ENCODE data around the gene ANKRD36C. TPM values are rescaled to one million over a fixed set of nuclear protein-coding genes. Genes with fewer than 3 reads are reported as not detected.
"Not testable (repeated sequence)": the region's sequence is repeated elsewhere in the genome, so short reads cannot be mapped to it uniquely, and the experiment has no call there.

Gene ANKRD36C
- total RNA-seq = 4.6 and 12.8 TPM in 2 replicates

DNA sequence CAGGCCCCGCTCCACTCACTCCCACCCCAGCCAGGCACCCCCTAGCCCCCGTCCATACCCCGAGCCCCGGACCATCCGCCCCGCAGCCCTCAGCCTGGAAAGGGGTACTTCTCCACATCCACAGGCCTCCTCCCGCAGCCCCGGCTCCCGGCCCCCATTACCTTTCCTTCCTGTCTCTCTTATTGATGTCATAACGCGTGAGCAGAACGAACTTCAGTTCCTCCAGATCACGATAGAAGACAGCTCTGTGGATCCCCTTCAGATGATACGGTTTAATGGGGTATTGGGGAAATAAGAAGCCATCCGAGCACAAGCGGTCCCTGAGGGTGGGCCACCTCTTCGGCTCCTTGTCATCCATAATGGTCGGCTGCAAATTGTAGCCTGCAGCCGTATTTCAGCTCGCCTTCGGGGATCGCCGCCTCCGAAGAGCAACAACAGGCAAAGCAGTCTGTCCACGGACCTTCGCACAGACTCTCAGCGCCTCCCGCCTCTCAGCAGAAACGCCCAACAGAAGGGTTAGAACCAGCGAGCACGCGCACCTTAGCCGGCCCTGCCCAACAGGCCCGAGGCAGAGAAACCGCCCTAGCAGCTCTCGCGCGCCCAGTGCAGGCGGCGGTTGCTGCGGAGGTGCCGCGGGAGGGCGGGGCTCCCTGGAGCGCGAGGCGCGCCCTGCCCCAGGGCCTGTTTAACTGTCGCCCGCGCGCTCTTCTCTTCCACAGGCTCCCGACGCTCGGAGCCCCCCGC, at the start of gene ANKRD36C:
TSS of gene ANKRD36C (minus strand) at position 474 of the 744 bp plus-strand sequence. CDS start at position 358, 116 bp downstream.
- peak; percentile 4 for DNase-seq (ENCODE audit: low read depth)
- peak within 1 kb of the TSS; percentile 84 for H3K4me3 ChIP-seq (ENCODE audit: low read depth, low read length)

DNA sequence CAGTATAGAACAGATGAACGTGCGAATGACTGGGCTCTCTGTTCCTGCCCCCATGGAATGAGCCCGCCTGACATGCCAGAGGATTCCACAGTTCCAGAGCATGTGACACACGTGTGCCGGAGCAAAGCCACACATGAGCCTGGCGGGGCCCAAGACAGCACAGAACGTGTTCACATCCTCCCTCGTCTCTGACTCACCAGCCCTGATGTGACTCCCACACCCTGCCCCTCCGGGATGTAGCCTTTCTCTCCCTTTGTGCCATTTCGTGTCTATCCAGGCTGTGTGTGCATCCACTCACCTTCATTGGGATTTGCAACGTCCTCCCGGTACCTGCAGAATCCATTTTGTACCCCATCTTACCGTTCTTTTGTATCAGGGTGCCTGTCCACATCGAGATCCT, 43.9 kb upstream of the ANKRD36C start:
- H3K4me3 ChIP-seq (ENCODE audit: low read depth, low read length); DNase-seq (ENCODE audit: low read depth): not testable (repeated sequence)

DNA sequence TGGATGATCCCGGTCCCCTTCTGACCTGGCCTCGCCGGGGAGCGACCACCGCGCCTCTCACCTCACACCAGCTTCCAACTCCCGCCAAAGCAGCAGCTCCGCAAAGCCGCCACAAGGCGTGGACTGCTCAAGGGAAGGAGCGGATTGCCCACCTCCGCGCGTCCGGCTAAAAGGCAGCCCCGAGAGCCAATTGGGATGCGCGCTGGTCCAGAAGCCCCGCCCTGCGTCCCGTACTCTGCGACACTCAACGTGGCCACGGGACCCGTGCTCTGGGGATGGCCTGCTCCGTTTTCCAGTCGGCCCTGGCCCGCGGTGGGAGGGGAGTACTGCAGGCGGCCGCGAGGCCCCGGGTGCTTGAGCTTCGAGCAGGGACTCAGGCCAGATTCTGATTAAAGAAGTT, 43.2 kb upstream of the ANKRD36C start, which contains the start of gene GPAT2:
TSS of gene GPAT2 (minus strand) at position 125 of the 400 bp plus-strand sequence. CDS start 2,557 bp downstream, outside the sequence.
- not testable (repeated sequence) for DNase-seq (ENCODE audit: low read depth); H3K4me3 ChIP-seq (ENCODE audit: low read depth, low read length)

DNA sequence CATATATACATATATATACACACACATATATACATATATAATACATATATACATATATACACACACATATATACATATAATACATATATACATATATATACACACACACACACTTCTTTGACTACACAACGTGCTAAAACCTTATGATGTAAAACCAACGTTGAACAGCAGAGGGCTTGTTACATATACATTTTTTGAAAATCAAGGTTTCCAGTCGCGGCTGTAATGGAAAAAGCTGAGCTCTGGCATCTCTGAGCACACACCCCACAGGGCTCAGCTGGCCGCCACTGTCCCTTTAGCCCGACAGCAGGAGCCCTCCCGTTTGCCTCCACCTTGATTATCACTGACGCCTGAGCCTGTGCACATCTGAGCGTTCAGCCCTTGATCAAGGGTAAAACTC, 42.4 kb upstream of the ANKRD36C start:
- H3K4me3 ChIP-seq (ENCODE audit: low read depth, low read length) = not testable (repeated sequence)

DNA sequence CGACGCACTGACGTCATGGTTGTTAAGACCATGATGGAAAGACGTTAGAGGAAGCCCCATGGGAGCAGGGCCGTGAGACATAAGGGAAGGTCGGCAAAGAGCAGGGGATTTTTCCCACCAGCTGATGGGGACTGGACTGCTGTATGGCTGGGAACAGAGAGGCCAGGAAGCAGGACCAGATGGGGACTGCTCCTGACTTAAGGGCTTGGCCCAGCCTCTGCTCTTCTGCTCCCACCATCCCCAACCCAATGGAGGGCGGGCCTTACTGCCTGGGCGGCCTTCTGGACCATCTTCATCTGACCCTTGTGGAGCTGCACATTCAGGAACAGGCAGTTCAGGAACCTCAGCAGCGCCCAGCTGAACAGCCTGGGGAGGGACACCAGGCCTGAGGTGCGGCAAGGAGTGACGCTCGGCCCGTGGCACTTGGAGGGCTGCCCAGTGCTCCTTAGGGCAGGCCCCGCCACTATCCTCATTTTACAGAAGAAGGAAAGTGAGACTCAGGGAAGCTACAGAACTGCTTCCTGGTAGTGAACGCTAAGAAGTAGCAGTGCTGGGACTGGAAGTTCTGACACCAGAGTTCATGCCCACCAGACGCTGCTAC, 36.2 kb upstream of the ANKRD36C start:
- not testable (repeated sequence) for DNase-seq (ENCODE audit: low read depth); H3K4me3 ChIP-seq (ENCODE audit: low read depth, low read length)

More for the DNA sequence above, 42.4 kb upstream of the ANKRD36C start:
- DNase-seq (ENCODE audit: low read depth) = not testable (repeated sequence)

DNA sequence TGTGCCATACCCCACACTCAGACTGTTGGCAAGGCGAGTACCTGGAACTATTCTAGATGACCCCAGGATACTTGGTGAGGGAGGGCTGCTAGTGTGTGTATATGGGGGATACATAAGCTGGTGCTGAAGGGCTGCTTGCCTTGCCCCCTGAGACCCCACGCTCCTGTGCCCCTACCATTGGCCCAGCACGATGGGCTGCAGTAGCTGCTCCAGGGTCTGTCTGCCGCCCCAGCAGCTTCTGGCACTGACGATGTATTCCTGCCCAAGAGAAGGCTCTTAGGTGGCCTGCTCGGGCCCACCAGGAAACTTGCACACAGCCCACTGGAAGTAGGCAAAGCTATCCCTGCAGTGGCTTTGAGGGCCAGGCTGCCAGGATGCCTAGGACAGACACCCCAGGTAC, 34.1 kb upstream of the ANKRD36C start:
- not testable (repeated sequence) for H3K4me3 ChIP-seq (ENCODE audit: low read depth, low read length); DNase-seq (ENCODE audit: low read depth)

DNA sequence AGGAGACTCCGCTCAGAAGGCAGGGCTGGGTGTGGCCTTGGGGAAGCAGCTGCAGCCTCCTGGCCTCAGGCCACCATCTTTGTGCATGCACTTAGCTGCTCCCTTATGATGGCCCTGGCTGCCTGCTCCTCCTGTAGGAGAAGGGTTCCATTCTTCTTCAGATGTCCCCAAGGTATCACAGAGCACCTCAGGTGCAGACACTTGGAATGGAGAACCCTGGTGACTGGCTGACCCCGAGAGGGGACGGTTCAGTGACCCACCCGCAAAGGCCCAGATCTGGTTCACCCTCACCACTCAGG, 33.5 kb upstream of the ANKRD36C start:
- DNase-seq (ENCODE audit: low read depth) = no peak
- H3K4me3 ChIP-seq (ENCODE audit: low read depth, low read length) = no peak overlapping the region
- TF ChIP-seq, protein P1, sequence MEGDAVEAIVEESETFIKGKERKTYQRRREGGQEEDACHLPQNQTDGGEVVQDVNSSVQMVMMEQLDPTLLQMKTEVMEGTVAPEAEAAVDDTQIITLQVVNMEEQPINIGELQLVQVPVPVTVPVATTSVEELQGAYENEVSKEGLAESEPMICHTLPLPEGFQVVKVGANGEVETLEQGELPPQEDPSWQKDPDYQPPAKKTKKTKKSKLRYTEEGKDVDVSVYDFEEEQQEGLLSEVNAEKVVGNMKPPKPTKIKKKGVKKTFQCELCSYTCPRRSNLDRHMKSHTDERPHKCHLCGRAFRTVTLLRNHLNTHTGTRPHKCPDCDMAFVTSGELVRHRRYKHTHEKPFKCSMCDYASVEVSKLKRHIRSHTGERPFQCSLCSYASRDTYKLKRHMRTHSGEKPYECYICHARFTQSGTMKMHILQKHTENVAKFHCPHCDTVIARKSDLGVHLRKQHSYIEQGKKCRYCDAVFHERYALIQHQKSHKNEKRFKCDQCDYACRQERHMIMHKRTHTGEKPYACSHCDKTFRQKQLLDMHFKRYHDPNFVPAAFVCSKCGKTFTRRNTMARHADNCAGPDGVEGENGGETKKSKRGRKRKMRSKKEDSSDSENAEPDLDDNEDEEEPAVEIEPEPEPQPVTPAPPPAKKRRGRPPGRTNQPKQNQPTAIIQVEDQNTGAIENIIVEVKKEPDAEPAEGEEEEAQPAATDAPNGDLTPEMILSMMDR (conservative IDR thresholded peaks at IDR 0.05; ENCODE audit: low read depth, low read length) = no peak

DNA sequence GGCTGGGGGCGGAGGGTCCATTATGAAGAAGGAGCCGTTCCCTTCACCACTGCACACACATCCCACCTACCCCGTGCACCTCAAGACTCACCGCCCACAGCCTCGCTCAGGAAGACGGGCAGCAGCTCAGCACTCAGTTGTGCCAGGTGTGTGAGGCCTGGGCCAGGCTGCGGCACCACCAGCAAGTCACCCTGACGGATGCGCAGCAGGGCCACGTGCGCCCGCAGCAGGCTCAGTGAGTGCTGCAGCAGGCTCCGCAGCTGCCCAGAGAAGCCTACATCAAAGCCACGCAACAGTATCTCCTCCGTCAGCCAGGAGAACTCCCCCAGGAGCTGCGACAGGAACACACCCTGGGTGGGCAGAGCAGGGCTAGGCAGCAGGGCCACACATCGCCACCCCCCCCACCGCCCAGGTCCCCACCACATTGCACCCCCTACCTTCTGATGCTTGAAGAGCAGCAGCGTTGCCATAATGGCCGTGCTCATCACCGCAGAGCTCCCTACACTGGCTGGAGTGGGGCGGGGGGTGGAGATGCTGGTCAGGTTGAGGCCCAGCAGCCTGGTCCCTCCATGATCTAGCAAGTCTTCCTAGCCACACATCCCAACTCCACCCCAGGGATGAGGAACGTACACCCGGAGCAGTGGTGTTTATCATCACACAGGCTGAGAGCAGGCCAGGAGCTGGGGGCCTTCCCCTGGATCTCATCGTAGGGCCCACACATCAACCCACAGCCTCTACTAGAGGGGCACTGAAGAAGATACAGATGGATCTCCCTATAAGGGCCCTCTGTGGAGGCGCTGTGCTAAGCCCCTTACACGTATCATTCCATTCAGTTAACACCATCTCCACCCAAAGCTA, 32.9 kb upstream of the ANKRD36C start:
- no peak overlapping the region for H3K4me3 ChIP-seq (ENCODE audit: low read depth, low read length)
- DNase-seq (ENCODE audit: low read depth) = no peak
- TF ChIP-seq, protein P1 (conservative IDR thresholded peaks at IDR 0.05; ENCODE audit: low read depth, low read length) = no peak

DNA sequence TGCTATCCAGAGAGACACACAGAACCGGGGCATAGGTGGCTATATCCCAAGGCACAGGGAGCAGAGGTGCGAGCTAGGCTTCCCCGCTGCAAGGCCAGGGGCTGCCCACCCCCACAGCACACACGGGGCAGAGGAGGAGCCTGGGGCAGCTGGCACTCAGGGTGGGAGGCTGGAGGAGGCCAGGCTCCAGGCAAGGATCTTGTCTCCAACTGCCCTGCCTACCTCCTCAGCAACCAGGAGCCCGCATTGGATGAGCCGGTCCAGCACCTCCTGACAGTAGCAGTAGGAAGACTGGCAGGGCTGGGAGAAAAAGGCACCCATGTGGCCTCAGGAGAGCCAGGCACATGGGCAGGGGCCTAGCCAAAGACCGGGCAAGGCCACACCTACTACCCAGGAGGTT, 32.1 kb upstream of the ANKRD36C start:
- not testable (repeated sequence) for H3K4me3 ChIP-seq (ENCODE audit: low read depth, low read length); DNase-seq (ENCODE audit: low read depth)

DNA sequence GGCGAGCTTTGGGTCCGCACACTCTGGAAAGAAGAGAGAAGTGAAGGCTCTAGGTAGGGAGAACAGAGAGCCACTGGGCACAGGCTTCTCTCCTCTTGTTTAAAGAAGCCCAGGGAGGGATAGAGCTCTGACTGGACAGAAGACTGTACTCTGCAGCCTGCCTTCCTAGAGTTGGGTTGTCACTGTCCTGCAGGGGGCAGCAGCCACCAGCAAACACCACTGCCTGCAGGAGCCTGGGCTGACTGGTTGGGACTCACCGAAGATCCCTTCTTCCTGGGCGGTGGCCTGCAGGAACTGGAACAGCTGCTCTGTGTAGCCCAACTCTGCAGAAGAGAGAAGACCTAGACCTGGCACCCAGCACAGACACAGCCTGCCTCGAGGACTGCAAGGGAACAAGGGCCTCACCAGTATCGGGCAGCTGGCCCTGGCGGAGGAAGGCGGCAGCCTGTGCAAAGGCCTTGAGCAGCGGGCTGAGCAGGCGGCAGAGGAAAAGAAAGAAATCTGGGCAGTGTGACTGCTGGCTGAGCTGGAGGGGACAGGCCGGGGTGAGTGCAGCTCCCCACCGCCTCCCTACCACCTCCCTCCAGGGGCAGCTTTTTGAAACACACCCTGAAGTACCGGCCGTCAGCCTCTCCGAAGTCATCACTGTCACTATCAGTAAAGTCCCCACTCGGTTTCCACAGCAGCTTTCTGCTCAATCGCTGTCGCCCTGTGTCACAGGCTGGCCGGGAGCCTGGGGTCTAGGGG, 31.2 kb upstream of the ANKRD36C start:
- not testable (repeated sequence) for DNase-seq (ENCODE audit: low read depth); H3K4me3 ChIP-seq (ENCODE audit: low read depth, low read length)
- TF ChIP-seq, protein P1 (conservative IDR thresholded peaks at IDR 0.05; ENCODE audit: low read depth, low read length) = peak; percentile 77

DNA sequence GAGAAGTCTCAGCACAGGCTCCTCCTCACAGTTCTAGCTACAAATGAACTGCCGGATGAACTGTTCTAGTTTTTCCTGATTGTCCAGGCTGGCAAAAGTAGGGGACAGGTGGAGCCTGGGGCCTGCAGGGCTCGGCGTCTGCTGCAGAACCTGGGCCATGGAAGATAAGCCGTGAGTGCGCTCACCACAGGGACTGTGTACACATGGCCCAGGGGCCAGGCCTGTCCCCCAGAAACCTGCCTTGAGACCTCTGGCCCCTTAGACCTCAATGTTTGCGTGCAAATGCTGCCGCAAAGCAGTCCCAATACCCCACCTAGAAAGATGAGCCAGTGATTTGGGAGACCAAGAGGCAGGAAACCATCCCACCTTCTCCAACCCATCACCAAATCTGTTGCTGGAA, 30.5 kb upstream of the ANKRD36C start:
- DNase-seq (ENCODE audit: low read depth); H3K4me3 ChIP-seq (ENCODE audit: low read depth, low read length): not testable (repeated sequence)

DNA sequence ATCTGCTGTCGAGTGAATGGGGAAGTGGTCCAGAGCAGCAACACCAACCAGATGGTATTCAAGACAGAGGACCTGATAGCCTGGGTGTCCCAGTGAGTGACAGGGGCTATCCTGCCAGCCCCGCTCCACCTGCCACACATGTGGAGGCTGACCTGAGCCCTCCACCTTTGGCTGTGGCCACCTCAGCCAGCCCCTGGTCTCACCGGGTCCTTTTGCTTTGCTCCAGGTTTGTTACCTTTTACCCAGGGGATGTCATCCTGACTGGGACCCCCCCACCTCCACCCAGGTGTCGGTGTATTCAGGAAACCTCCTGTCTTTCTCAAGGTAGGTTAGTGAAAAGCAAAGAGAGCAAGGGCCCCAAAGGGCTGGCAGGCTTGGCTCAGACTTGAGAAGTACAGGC, 29.5 kb upstream of the ANKRD36C start:
- DNase-seq (ENCODE audit: low read depth); H3K4me3 ChIP-seq (ENCODE audit: low read depth, low read length): not testable (repeated sequence)

DNA sequence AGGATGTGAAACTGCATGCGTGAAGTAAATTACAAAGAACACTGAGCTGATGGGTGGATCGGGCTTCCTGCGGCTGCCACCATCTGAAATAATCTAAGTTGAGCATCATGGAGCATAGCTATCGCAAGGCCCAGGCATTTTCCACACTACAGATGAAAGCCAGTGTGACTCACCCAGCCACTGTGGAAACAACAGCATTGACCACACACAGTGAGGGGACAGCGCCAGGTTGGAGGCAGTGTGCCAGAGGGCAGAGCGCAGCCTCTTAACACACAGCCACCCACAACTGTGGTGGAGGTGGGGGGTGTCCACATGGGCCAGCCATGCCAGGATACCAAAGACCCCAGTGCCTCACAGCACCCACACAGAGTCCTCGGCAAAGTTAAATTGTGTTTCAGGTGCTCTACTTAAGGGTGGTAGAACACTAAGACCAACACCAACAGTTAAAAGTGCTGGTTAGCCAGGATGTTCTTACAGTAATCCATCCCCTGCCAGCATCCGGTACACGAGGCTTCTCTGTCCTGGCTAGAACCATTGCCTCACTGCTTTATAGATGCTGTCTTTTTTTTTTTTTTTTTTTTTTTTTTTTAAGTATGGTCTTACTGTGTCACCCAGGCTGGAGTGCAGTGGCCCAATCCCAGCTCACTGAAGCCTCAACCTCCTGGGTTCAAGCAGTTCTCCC, 28.4 kb upstream of the ANKRD36C start:
- not testable (repeated sequence) for DNase-seq (ENCODE audit: low read depth); H3K4me3 ChIP-seq (ENCODE audit: low read depth, low read length)

DNA sequence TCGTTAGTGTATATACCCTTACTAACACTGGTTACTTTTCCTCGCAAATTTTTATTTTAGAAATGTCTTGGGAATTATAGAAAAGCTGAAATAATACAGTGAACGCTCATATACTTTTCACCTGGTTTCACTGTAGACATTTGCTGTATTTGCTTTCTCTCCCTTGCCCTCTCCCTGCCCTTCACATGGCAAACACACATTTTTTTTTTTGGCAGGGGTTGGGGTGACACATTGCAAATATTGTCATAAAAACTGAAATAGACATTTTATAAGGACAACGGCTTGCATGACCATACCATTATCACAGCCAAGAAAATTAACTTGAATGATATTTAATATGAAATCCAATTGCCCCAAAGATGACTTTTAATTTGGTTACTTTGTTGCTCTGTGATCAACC, 24.7 kb upstream of the ANKRD36C start:
- not testable (repeated sequence) for DNase-seq (ENCODE audit: low read depth); H3K4me3 ChIP-seq (ENCODE audit: low read depth, low read length)

Measured in epithelial cell of proximal tubule (primary cell).